HL-60 (cell line): ENCODE results near the gene OR51E2.

Experiments
- CTCF ChIP-seq: IDR thresholded peaks from one replicate; pipeline ENCODE4 v1.5.1; 2011; ENCODE audit warnings: low read length, control low read depth, inconsistent platforms; ENCODE audit not compliant: insufficient read depth
- GABPA ChIP-seq: IDR thresholded peaks from 2 replicates; pipeline ENCODE4 v1.6.1; 2012; ENCODE audit warnings: low read depth
- REST ChIP-seq: IDR thresholded peaks from 2 replicates; pipeline ENCODE4 v1.6.1; 2012; ENCODE audit warnings: low read depth; ENCODE audit not compliant: insufficient replicate concordance

DNA sequence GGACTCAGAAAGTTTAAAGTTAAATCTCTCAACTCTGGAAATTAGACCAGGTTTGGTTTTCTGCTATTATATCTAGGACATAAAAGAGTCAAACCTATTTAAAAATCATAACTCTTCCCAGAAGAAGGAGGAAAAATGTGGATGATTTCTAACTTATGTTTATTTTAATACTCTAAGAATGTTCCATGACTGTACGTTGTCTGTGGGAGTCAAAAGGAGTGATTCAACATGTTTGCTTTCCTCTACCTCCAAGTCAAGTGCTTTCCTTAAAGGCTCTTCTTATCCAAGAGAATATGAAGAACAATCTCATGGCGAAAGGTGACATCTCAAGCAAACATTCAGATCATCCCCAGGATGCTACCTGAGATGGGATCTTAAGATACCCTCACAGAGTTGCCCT, 32.2 kb downstream of the OR51E2 start:
- TF ChIP-seq CTCF: no peak
- TF ChIP-seq REST: no peak
- TF ChIP-seq GABPA: no peak
